Bronchial epithelial cell (primary cell): Measurements from ENCODE around the gene EFNA5. TPM values are rescaled to one million over a fixed set of nuclear protein-coding genes. Genes with fewer than 3 reads are reported as not detected.

Experiments used
- DNase-seq: peaks from one replicate; pipeline ENCODE4 v3.0.0-alpha.2; 2010; ENCODE audit warnings: low read depth
- FAIRE-seq: peaks from 2 replicates; lab custom pipeline; 2011; peaks lifted over from hg19 to GRCh38; lab: Jason Lieb, UNC
- H3K27me3 ChIP-seq: 2 replicates; pipeline ENCODE4 v1.5.1; 2011; ENCODE audit warnings: low read length; ENCODE audit not compliant: control insufficient read depth, insufficient read depth
- H3K36me3 ChIP-seq: 2 replicates; pipeline ENCODE4 v1.5.1; 2011; ENCODE audit warnings: low read length; ENCODE audit not compliant: control insufficient read depth, insufficient read depth
- H3K4me3 ChIP-seq: 2 replicates; pipeline ENCODE4 v1.5.1; 2011; ENCODE audit warnings: mild to moderate bottlenecking, low read depth, low read length, control low read depth
- total RNA-seq: library from RNA; depleted of rRNA; stranded (reverse); fragments of >200 nt; gene quantifications from 2 replicates; pipeline ENCODE4 v1.2.1, GENCODE V29; 2014
- TF ChIP-seq, protein P1 (sequence below): IDR thresholded peaks from 2 replicates; pipeline ENCODE4 v1.5.1; 2011; ENCODE audit warnings: mild to moderate bottlenecking, moderate library complexity, low read length, control low read depth, inconsistent platforms; ENCODE audit not compliant: insufficient read depth, severe bottlenecking

The EFNA5 gene
- total RNA-seq, 1 donor from 2014 or later, result 3.9 TPM

GRCh38 chr5:107368615-107369014 is 302.1 kb downstream of the EFNA5 start:
- TF ChIP-seq, protein P1, sequence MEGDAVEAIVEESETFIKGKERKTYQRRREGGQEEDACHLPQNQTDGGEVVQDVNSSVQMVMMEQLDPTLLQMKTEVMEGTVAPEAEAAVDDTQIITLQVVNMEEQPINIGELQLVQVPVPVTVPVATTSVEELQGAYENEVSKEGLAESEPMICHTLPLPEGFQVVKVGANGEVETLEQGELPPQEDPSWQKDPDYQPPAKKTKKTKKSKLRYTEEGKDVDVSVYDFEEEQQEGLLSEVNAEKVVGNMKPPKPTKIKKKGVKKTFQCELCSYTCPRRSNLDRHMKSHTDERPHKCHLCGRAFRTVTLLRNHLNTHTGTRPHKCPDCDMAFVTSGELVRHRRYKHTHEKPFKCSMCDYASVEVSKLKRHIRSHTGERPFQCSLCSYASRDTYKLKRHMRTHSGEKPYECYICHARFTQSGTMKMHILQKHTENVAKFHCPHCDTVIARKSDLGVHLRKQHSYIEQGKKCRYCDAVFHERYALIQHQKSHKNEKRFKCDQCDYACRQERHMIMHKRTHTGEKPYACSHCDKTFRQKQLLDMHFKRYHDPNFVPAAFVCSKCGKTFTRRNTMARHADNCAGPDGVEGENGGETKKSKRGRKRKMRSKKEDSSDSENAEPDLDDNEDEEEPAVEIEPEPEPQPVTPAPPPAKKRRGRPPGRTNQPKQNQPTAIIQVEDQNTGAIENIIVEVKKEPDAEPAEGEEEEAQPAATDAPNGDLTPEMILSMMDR, result no peak
- DNase-seq, result no peak
- H3K27me3 ChIP-seq, result no peaks in the 10 kb centered on the region
- no peak overlapping the region for H3K4me3 ChIP-seq
- no peaks in the 10 kb centered on the region for H3K36me3 ChIP-seq
- no peak for FAIRE-seq

DNA sequence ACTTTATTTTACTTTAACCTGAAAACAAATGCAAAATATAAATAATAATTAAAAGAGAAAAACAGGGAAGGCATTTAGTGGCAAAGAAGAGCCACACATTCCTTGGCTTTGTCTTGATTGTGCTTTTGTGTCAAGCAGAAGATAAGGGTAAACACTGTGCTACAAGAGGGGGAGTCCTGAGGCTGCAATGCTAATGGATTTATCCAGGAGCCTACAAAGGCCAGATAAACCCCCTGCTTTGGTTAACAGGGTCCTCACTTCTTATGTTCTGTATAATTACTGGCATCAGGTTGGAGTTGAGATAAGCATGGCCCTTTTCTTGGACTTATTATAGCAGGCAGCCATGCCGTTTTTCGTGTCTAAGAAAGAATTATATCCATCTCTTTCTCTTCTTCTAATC is 302.8 kb downstream of the EFNA5 start:
- DNase-seq (no peak), FAIRE-seq (no peak)
- H3K36me3 ChIP-seq, result no peaks in the 10 kb centered on the region
- H3K27me3 ChIP-seq, result no peaks in the 10 kb centered on the region
- TF ChIP-seq, protein P1, result no peak
- no peak overlapping the region for H3K4me3 ChIP-seq

DNA sequence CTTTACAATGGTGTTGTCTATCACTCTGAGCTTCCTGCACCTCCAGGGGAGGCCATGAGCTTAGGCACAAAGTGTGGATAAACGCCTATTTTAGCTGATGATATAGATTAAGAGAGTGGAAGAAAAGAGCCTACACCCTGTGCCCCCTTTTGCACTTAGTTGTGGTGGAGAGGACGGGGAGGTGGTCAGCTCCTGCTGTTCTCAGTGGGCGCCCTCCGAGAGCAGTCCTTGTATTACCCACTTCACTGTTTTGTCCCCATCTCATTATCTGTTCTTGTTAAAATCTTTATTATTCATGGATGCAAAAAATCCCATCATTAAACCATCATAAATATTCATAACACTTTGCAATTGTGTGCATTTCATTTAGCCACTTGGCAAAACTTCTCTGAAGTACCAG is 303.3 kb downstream of the EFNA5 start:
- H3K36me3 ChIP-seq, result no peaks in the 10 kb centered on the region
- DNase-seq (no peak), FAIRE-seq (no peak)
- TF ChIP-seq, protein P1, result no peak
- H3K4me3 ChIP-seq, result no peak overlapping the region
- no peaks in the 10 kb centered on the region for H3K27me3 ChIP-seq

- H3K4me3 ChIP-seq, result no peak overlapping the region
- FAIRE-seq (no peak), DNase-seq (peak; percentile 67)
- H3K27me3 ChIP-seq, result no peaks in the 10 kb centered on the region
- no peaks in the 10 kb centered on the region for H3K36me3 ChIP-seq
- TF ChIP-seq, protein P1, result no peak
Observed at GRCh38 chr5:107365320-107366109, 305.2 kb downstream of the EFNA5 start.

DNA sequence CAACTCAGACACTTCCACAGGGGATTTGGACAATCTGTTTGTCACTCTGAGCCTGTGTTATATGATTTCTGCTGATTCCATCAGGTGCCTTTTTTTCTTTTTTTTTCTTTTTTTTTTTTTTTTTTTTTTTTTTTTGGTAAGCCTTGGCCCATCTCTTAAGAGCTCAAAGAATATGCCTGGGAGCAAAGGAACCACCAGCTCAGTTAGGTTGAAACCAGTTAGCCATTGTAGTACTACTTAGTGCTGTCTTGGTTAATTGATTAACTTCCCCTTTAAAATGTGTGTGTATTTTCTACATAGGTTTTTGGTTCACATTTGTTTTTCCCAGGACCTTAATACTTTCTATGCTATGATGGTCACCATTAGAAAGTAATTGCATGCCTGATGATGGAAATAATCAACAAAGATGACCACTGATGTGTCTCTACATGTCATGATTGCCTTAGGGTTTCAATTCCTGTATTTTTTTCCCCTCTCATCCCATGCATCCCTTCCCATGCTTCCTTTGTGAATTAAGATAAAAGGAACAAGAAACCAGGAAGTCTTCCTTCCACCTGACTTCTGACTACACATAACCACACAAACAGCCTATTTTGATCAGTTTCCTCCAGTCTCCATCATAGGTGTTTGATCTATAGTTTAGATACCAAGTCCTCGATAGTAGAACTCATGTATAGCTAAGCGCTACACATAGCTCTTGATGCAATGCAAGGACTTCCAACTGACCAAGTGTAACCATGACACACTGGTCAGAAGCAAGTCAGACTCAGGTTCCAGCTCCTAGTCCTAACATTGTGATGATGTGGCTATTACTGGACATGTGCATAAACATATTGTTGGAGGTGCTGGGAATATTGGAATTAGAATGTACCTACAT is 306.1 kb downstream of the EFNA5 start:
- FAIRE-seq, result no peak
- Histone ChIP-seq H3K4me3 (no peak overlapping the region), H3K27me3 (no peaks in the 10 kb centered on the region), H3K36me3 (no peaks in the 10 kb centered on the region)
- TF ChIP-seq, protein P1, result no peak
- DNase-seq, result no peak
